Bronchial epithelial cell (primary cell): Measurements from ENCODE around the gene IFT22. TPM values are rescaled to one million over a fixed set of nuclear protein-coding genes. Genes with fewer than 3 reads are reported as not detected.

Source experiments
- DNase-seq: peaks from one replicate; pipeline ENCODE4 v3.0.0-alpha.2; 2010; ENCODE audit warnings: low read depth
- FAIRE-seq: peaks from 2 replicates; lab custom pipeline; 2011; peaks lifted over from hg19 to GRCh38; lab: Jason Lieb, UNC
- H3K27me3 ChIP-seq: 2 replicates; pipeline ENCODE4 v1.5.1; 2011; ENCODE audit warnings: low read length; ENCODE audit not compliant: control insufficient read depth, insufficient read depth
- H3K36me3 ChIP-seq: 2 replicates; pipeline ENCODE4 v1.5.1; 2011; ENCODE audit warnings: low read length; ENCODE audit not compliant: control insufficient read depth, insufficient read depth
- H3K4me3 ChIP-seq: 2 replicates; pipeline ENCODE4 v1.5.1; 2011; ENCODE audit warnings: mild to moderate bottlenecking, low read depth, low read length, control low read depth
- CTCF ChIP-seq: IDR thresholded peaks from 2 replicates; pipeline ENCODE4 v1.5.1; 2011; ENCODE audit warnings: mild to moderate bottlenecking, moderate library complexity, low read length, control low read depth, inconsistent platforms; ENCODE audit not compliant: insufficient read depth, severe bottlenecking
- total RNA-seq: library from RNA; depleted of rRNA; stranded (reverse); fragments of >200 nt; gene quantifications from 2 replicates; pipeline ENCODE4 v1.2.1, GENCODE V29; 2014

The IFT22 gene
- total RNA-seq, 1 donor from 2014 or later: 6.3 TPM

GRCh38 chr7:101303102-101303701, 18.4 kb downstream of the IFT22 start:
- DNase-seq: no peak
- Histone ChIP-seq H3K36me3 (no peaks in the 10 kb centered on the region), H3K27me3 (peaks cover 27% of the 10 kb centered on the region), H3K4me3 (no peak overlapping the region)
- no peak for FAIRE-seq
- TF ChIP-seq CTCF: no peak

- Histone ChIP-seq H3K27me3 (peaks cover 29% of the 10 kb centered on the region), H3K36me3 (no peaks in the 10 kb centered on the region), H3K4me3 (no peak overlapping the region)
- FAIRE-seq: no peak
- TF ChIP-seq CTCF: no peak
- DNase-seq: no peak
Observed at GRCh38 chr7:101302641-101303101, 18.9 kb downstream of the IFT22 start.

- no peak for TF ChIP-seq CTCF
- Histone ChIP-seq H3K36me3 (no peaks in the 10 kb centered on the region), H3K27me3 (peaks cover 29% of the 10 kb centered on the region), H3K4me3 (no peak overlapping the region)
- DNase-seq (no peak), FAIRE-seq (peak; percentile 70)
Observed at GRCh38 chr7:101300465-101301376, 20.9 kb downstream of the IFT22 start.

- H3K27me3 ChIP-seq: peaks cover 29% of the 10 kb centered on the region
- no peak for TF ChIP-seq CTCF
- DNase-seq (no peak), FAIRE-seq (no peak)
- peak overlapping the region; percentile 20 for H3K4me3 ChIP-seq
- H3K36me3 ChIP-seq: no peaks in the 10 kb centered on the region
Observed at GRCh38 chr7:101299511-101300464, 21.8 kb downstream of the IFT22 start.

GRCh38 chr7:101294832-101295121, 26.8 kb downstream of the IFT22 start:
- FAIRE-seq (no peak), DNase-seq (no peak)
- no peak for TF ChIP-seq CTCF
- Histone ChIP-seq H3K36me3 (no peaks in the 10 kb centered on the region), H3K27me3 (peaks cover 8% of the 10 kb centered on the region), H3K4me3 (no peak overlapping the region)
